Endothelial cell of umbilical vein (primary cell): ENCODE measurements around the gene MRPS11. TPM values are rescaled to one million over a fixed set of nuclear protein-coding genes. Genes with fewer than 3 reads are reported as not detected.

Source experiments
- BruUV-seq: library from RNA; stranded (reverse); fragments of 400-500 nt; replicated peaks from 2 replicates; lab custom pipeline; 2021; lab: Mats Ljungman, UMichigan
- CTCF ChIA-PET: fragments of 300-600, 350-600 bp; sonication (Branson Sonifier 250); formaldehyde crosslinking; loops from one replicate; lab custom pipeline; 2021; ENCODE audit warnings: antibody characterized with exemption, inconsistent platforms; lab: Charles Lee
- POLR2A ChIA-PET: fragments of 300-600, 350-600 bp; sonication (Branson Sonifier 250); formaldehyde crosslinking; loops from one replicate; lab custom pipeline; 2021; ENCODE audit warnings: antibody characterized with exemption, inconsistent platforms; lab: Charles Lee
- DNase-seq: peaks from one replicate; pipeline ENCODE4 v3.0.0-alpha.2; 2011; ENCODE audit warnings: low read depth, low spot score
- FAIRE-seq: peaks from 2 replicates; lab custom pipeline; 2011; peaks lifted over from hg19 to GRCh38; lab: Jason Lieb, UNC
- H2AFZ ChIP-seq: 2 replicates; pipeline ENCODE4 v1.6.0; 2012; ENCODE audit warnings: low read depth, low read length, control low read depth, inconsistent platforms
- H3K27ac ChIP-seq: 2 replicates; pipeline ENCODE4 v1.5.1; 2011; ENCODE audit warnings: low read depth, mild to moderate bottlenecking, control low read depth, low read length, moderate library complexity; ENCODE audit not compliant: insufficient read depth
- H3K27me3 ChIP-seq, 2 experiments: 2 replicates each; pipeline versions ENCODE4 v1.6.0 to v1.6.1; 2011; ENCODE audit warnings: low read length in 2 of 2, mixed read lengths in 1 of 2; ENCODE audit not compliant: control insufficient read depth in 2 of 2, insufficient read depth in 2 of 2
- H3K36me3 ChIP-seq, 2 experiments: 2 replicates in 1 of 2; 3 replicates in 1 of 2; pipeline ENCODE4 v1.5.1; 2011; ENCODE audit warnings: low read length in 2 of 2, mild to moderate bottlenecking in 1 of 2, moderate library complexity in 1 of 2; ENCODE audit not compliant: control insufficient read depth in 2 of 2, insufficient read depth in 2 of 2; ENCODE audit errors: extremely low read depth in 1 of 2
- H3K4me1 ChIP-seq: 3 replicates; pipeline ENCODE4 v1.5.1; 2011; ENCODE audit warnings: mild to moderate bottlenecking, low read length; ENCODE audit not compliant: control insufficient read depth, insufficient read depth; ENCODE audit errors: extremely low read depth
- H3K4me2 ChIP-seq: 2 replicates; pipeline ENCODE4 v1.6.1; 2011; ENCODE audit warnings: low read length, control low read depth, mixed read lengths; ENCODE audit not compliant: insufficient read depth
- H3K4me3 ChIP-seq, 3 experiments: fragments of 200-600 bp in 1 of 3; sonication (generic), shearing (Covaris generic) in 1 of 3; replicated peaks in 1 of 3; 2 replicates each; pipeline ENCODE4 v1.5.1; 2011 to 2016; ENCODE audit warnings: control low read depth in 3 of 3, low read length in 3 of 3, mild to moderate bottlenecking in 2 of 3, inconsistent platforms in 1 of 3, low read depth in 1 of 3, moderate library complexity in 1 of 3; ENCODE audit not compliant: insufficient read depth in 1 of 3
- H3K79me2 ChIP-seq: 2 replicates; pipeline ENCODE4 v1.6.0; 2012; ENCODE audit warnings: low read length, inconsistent platforms; ENCODE audit not compliant: control insufficient read depth, insufficient read depth
- H3K9ac ChIP-seq: replicated peaks from 2 replicates; pipeline ENCODE3; 2011; ENCODE audit warnings: low read length, control low read depth; ENCODE audit not compliant: insufficient read depth; ENCODE audit errors: extremely low read depth
- H3K9me1 ChIP-seq: replicated peaks from 3 replicates; pipeline ENCODE4 v1.6.0; 2011; ENCODE audit warnings: mild to moderate bottlenecking, low read length; ENCODE audit not compliant: control insufficient read depth, insufficient read depth; ENCODE audit errors: extremely low read depth
- H3K9me3 ChIP-seq: replicated peaks from 2 replicates; pipeline ENCODE4 v1.5.1; 2012; ENCODE audit warnings: low read length, inconsistent platforms; ENCODE audit not compliant: control insufficient read depth, insufficient read depth
- H4K20me1 ChIP-seq: replicated peaks from 2 replicates; pipeline ENCODE3; 2011; ENCODE audit warnings: mild to moderate bottlenecking, low read length; ENCODE audit not compliant: control insufficient read depth, insufficient read depth; ENCODE audit errors: extremely low read depth
- EZH2 ChIP-seq: IDR thresholded peaks from 2 replicates; pipeline ENCODE4 v1.6.1; 2012; ENCODE audit warnings: borderline replicate concordance, low read depth, mild to moderate bottlenecking, moderate library complexity, low read length, inconsistent platforms; ENCODE audit not compliant: severe bottlenecking
- FOS ChIP-seq: IDR thresholded peaks from 2 replicates; pipeline ENCODE4 v1.6.1; 2011; ENCODE audit warnings: mild to moderate bottlenecking, low read length, moderate library complexity, borderline replicate concordance; ENCODE audit not compliant: insufficient read depth
- GATA2 ChIP-seq: IDR thresholded peaks from 2 replicates; pipeline ENCODE4 v1.7.0; 2011; ENCODE audit warnings: low read depth, mild to moderate bottlenecking, moderate library complexity, mixed read lengths, low read length; ENCODE audit not compliant: insufficient read length, insufficient read depth
- JUN ChIP-seq: IDR thresholded peaks from 2 replicates; pipeline ENCODE4 v1.6.1; 2011; ENCODE audit warnings: borderline replicate concordance, low read depth; ENCODE audit not compliant: insufficient read length, insufficient read depth
- MYC ChIP-seq: IDR thresholded peaks from one replicate; pipeline ENCODE4 v1.6.1; 2011; ENCODE audit warnings: mild to moderate bottlenecking, low read depth, low read length
- POLR2A ChIP-seq: IDR thresholded peaks from 2 replicates; pipeline ENCODE4 v1.6.1; 2012; ENCODE audit warnings: low read depth, mild to moderate bottlenecking, control low read depth, low read length
- POLR2AphosphoS5 ChIP-seq: IDR thresholded peaks from 2 replicates; pipeline ENCODE4 v1.6.1; 2012; ENCODE audit warnings: low read depth, mild to moderate bottlenecking, control low read depth, low read length, moderate library complexity; ENCODE audit not compliant: insufficient read depth
- dilution Hi-C: fragments of 300-500 bp; cut with MboI; formaldehyde crosslinking; loops from one replicate; pipeline ENCODE4 v1.15.0; 2019; ENCODE audit warnings: low sequenced_read_pairs; ENCODE audit not compliant: extremely low pct_ligation_motif_present
- intact Hi-C: fragments of 100-400 bp; cut with micrococcal nuclease; formaldehyde crosslinking; loops from one replicate; pipeline ENCODE4 v1.10.0; 2022
- polyA plus RNA-seq, 4 experiments: library from polyadenylated mRNA; depleted of rRNA in 3 of 4; stranded (reverse) in 3 of 4; unstranded in 1 of 4; fragments of >200 nt; gene quantifications; 2 replicates each; pipeline versions ENCODE4 v1.2.1 to v1.2.3, GENCODE V29; 2011 to 2012; ENCODE audit warnings: missing spikeins in 1 of 4
- total RNA-seq: library from RNA; stranded (reverse); gene quantifications from 2 replicates; pipeline ENCODE4 v1.2.3, GENCODE V29; 2021
- TF ChIP-seq, protein P1 (sequence below): IDR thresholded peaks from 2 replicates; pipeline ENCODE4 v1.6.1; 2011; ENCODE audit not compliant: insufficient read depth, insufficient read length
- TF ChIP-seq, protein P2 (sequence below), 2 donors: IDR thresholded peaks; 1 replicate in 1 of 2; 2 replicates in 1 of 2; pipeline ENCODE4 v1.5.1; 2011; ENCODE audit warnings: low read length in 2 of 2, mild to moderate bottlenecking in 2 of 2, moderate library complexity in 2 of 2, control low read depth in 1 of 2, inconsistent platforms in 1 of 2, low read depth in 1 of 2; ENCODE audit not compliant: insufficient read depth in 1 of 2; ENCODE audit errors: extremely low read depth in 1 of 2

MRPS11 gene
- total and polyA plus RNA-seq, 2 donors (not counting 3 experiments of a cell fraction or from before 2014, with no cell fraction given), result 66.3 to 97.9 TPM

- Histone ChIP-seq H3K9ac (no peak overlapping the region), H3K4me1 (no peaks in the 10 kb centered on the region), H3K4me2 (no peak overlapping the region), H3K27ac (no peak overlapping the region), H3K9me1 (no peaks in the 10 kb centered on the region), H4K20me1 (no peaks in the 10 kb centered on the region), H3K4me3 (no peak overlapping the region), H3K36me3 (no peaks in the 10 kb centered on the region), H2AFZ (no peak overlapping the region), H3K27me3 (no peaks in the 10 kb centered on the region), H3K79me2 (no peaks in the 10 kb centered on the region), H3K9me3 (no peaks in the 10 kb centered on the region)
- dilution Hi-C loops, result no loop called here
- DNase-seq, result no peak
- ChIA-PET CTCF (no interaction called here), POLR2A (no interaction called here)
- no peak for FAIRE-seq
- TF ChIP-seq MYC (no peak), GATA2 (no peak), FOS (no peak), POLR2AphosphoS5 (no peak), EZH2 (no peak), POLR2A (no peak), JUN (no peak)
- TF ChIP-seq, protein P1, sequence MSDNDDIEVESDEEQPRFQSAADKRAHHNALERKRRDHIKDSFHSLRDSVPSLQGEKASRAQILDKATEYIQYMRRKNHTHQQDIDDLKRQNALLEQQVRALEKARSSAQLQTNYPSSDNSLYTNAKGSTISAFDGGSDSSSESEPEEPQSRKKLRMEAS, result no peak
- TF ChIP-seq, protein P2, sequence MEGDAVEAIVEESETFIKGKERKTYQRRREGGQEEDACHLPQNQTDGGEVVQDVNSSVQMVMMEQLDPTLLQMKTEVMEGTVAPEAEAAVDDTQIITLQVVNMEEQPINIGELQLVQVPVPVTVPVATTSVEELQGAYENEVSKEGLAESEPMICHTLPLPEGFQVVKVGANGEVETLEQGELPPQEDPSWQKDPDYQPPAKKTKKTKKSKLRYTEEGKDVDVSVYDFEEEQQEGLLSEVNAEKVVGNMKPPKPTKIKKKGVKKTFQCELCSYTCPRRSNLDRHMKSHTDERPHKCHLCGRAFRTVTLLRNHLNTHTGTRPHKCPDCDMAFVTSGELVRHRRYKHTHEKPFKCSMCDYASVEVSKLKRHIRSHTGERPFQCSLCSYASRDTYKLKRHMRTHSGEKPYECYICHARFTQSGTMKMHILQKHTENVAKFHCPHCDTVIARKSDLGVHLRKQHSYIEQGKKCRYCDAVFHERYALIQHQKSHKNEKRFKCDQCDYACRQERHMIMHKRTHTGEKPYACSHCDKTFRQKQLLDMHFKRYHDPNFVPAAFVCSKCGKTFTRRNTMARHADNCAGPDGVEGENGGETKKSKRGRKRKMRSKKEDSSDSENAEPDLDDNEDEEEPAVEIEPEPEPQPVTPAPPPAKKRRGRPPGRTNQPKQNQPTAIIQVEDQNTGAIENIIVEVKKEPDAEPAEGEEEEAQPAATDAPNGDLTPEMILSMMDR (IDR thresholded peaks at IDR 0.05; ENCODE audit: extremely low read depth in 1 of 2, insufficient read depth in 1 of 2, low read depth in 1 of 2, low read length in 2 of 2), result no peak
- BruUV-seq, result no TSS peak
- intact Hi-C loops, result no loop called here
These were observed 19.8 kb downstream of the MRPS11 start for GRCh38 chr15:88487178-88487795.
